WTC11 (cell line): ENCODE results near the gene TRRAP. TPM values are rescaled to one million over a fixed set of nuclear protein-coding genes. Genes with fewer than 3 reads are reported as not detected.
"Not testable (repeated sequence)": the region's sequence is repeated elsewhere in the genome, so short reads cannot be mapped to it uniquely, and the experiment has no call there.

Experiments used
- ATAC-seq: fragments of 200-7000 bp; cut with Tn5 transposase; 2 replicates; pipeline ENCODE4 v1.10.0; 2021; ENCODE audit warnings: mild to moderate bottlenecking, moderate library complexity
- CTCF ChIA-PET: fragments of 300-600 bp; sonication (Branson Sonifier 250); formaldehyde crosslinking; loops from one replicate; lab custom pipeline; 2021; ENCODE audit warnings: antibody characterized with exemption; lab: Charles Lee
- POLR2A ChIA-PET: fragments of 350-600 bp; sonication (Branson Sonifier 250); formaldehyde crosslinking; loops from one replicate; lab custom pipeline; 2021; ENCODE audit warnings: antibody characterized with exemption; lab: Charles Lee
- DNase-seq: peaks from one replicate; pipeline ENCODE4 v3.0.0; 2021; ENCODE audit warnings: low spot score
- H3K27ac Mint-ChIP-seq: 2 replicates; pipeline ENCODE4 v1.8.0; 2021; ENCODE audit warnings: mixed read lengths
- H3K27me3 Mint-ChIP-seq: 2 replicates; pipeline ENCODE4 v1.8.0; 2021; ENCODE audit warnings: low read depth, mild to moderate bottlenecking, moderate library complexity, mixed read lengths
- H3K36me3 Mint-ChIP-seq: 2 replicates; pipeline ENCODE4 v1.8.0; 2021; ENCODE audit warnings: mixed read lengths
- H3K4me1 Mint-ChIP-seq: 2 replicates; pipeline ENCODE4 v1.8.0; 2022; ENCODE audit warnings: mixed read lengths
- H3K4me3 Mint-ChIP-seq: 2 replicates; pipeline ENCODE4 v1.8.0; 2021; ENCODE audit warnings: mild to moderate bottlenecking, moderate library complexity, mixed read lengths
- H3K9me3 Mint-ChIP-seq: 2 replicates; pipeline ENCODE4 v1.8.0; 2021; ENCODE audit warnings: mixed read lengths
- ARID4B ChIP-seq: sonication (generic); formaldehyde crosslinking; IDR thresholded peaks from 2 replicates; pipeline ENCODE4 v1.8.0; 2023; ENCODE audit warnings: missing genetic modification reagents, mild to moderate bottlenecking, borderline replicate concordance
- ELF4 ChIP-seq: sonication (generic); formaldehyde crosslinking; IDR thresholded peaks from 2 replicates; pipeline ENCODE4 v1.8.1; 2022; ENCODE audit warnings: low read depth, mild to moderate bottlenecking, moderate library complexity, missing genetic modification reagents
- HMGA2 ChIP-seq: fragments of 250-450 bp; sonication (Bioruptor Pico); IDR thresholded peaks from 2 replicates; pipeline ENCODE4 v1.4.0; 2021; ENCODE audit warnings: mild to moderate bottlenecking, moderate library complexity
- IRF2 ChIP-seq: sonication (generic); formaldehyde crosslinking; IDR thresholded peaks from 2 replicates; pipeline ENCODE4 v1.8.0; 2022; ENCODE audit warnings: low read depth, missing genetic modification reagents, borderline replicate concordance
- RELA ChIP-seq: sonication (generic); formaldehyde crosslinking; IDR thresholded peaks from 2 replicates; pipeline ENCODE4 v1.8.1; 2022; ENCODE audit warnings: missing genetic modification reagents, mild to moderate bottlenecking, borderline replicate concordance
- RORB ChIP-seq: fragments of 250-450 bp; sonication (Bioruptor Pico); IDR thresholded peaks from 2 replicates; pipeline ENCODE4 v1.9.0; 2021; ENCODE audit warnings: mild to moderate bottlenecking
- SMAD3 ChIP-seq: sonication (generic); formaldehyde crosslinking; IDR thresholded peaks from 2 replicates; pipeline ENCODE4 v1.8.0; 2022; ENCODE audit warnings: missing genetic modification reagents, mild to moderate bottlenecking, borderline replicate concordance
- SMAD4 ChIP-seq: sonication (generic); formaldehyde crosslinking; IDR thresholded peaks from 2 replicates; pipeline ENCODE4 v1.8.0; 2022; ENCODE audit warnings: mild to moderate bottlenecking, missing genetic modification reagents
- SOX15 ChIP-seq: fragments of 250-450 bp; sonication (Bioruptor Pico); IDR thresholded peaks from 2 replicates; pipeline ENCODE4 v1.9.0; 2021; ENCODE audit warnings: mild to moderate bottlenecking
- SP1 ChIP-seq: sonication (generic); formaldehyde crosslinking; conservative IDR thresholded peaks from 2 replicates; pipeline ENCODE4 v1.8.1; 2022; ENCODE audit warnings: missing genetic modification reagents
- USF1 ChIP-seq: sonication (generic); formaldehyde crosslinking; IDR thresholded peaks from 2 replicates; pipeline ENCODE4 v1.8.0; 2022; ENCODE audit warnings: mild to moderate bottlenecking, missing genetic modification reagents
- ZBTB21 ChIP-seq: sonication (generic); formaldehyde crosslinking; IDR thresholded peaks from 2 replicates; pipeline ENCODE4 v1.8.1; 2023; ENCODE audit warnings: mild to moderate bottlenecking, missing genetic modification reagents, borderline replicate concordance
- ZBTB43 ChIP-seq: sonication (generic); formaldehyde crosslinking; IDR thresholded peaks from 2 replicates; pipeline ENCODE4 v1.8.1; 2023; ENCODE audit warnings: mild to moderate bottlenecking, missing genetic modification reagents
- ZNF396 ChIP-seq: fragments of 250-450 bp; sonication (Bioruptor Pico); IDR thresholded peaks from 2 replicates; pipeline ENCODE4 v1.8.0; 2021; ENCODE audit warnings: mild to moderate bottlenecking, moderate library complexity, borderline replicate concordance
- ZNF423 ChIP-seq: fragments of 250-450 bp; sonication (Bioruptor Pico); IDR thresholded peaks from 2 replicates; pipeline ENCODE4 v2.1.2; 2022; ENCODE audit warnings: mild to moderate bottlenecking, moderate library complexity
- ZNF671 ChIP-seq: fragments of 250-450 bp; sonication (Bioruptor Pico); IDR thresholded peaks from 2 replicates; pipeline ENCODE4 v1.8.0; 2021; ENCODE audit warnings: mild to moderate bottlenecking
- total RNA-seq: library from RNA; stranded (reverse); gene quantifications from 3 replicates; pipeline ENCODE4 v1.2.3, GENCODE V29; 2021
- TF ChIP-seq, protein P1 (sequence below): sonication (generic); formaldehyde crosslinking; IDR thresholded peaks from 2 replicates; pipeline ENCODE4 v1.8.1; 2023; ENCODE audit warnings: mild to moderate bottlenecking, moderate library complexity, missing genetic modification reagents
- TF ChIP-seq, protein P2 (sequence below): sonication (generic); formaldehyde crosslinking; IDR thresholded peaks from 2 replicates; pipeline ENCODE4 v1.8.0; 2022; ENCODE audit warnings: mild to moderate bottlenecking, missing genetic modification reagents
- TF ChIP-seq, protein P3 (sequence below): fragments of 250-450 bp; sonication (Bioruptor Pico); conservative IDR thresholded peaks from 2 replicates; pipeline ENCODE4 v1.9.0; 2021; ENCODE audit warnings: mild to moderate bottlenecking

Gene TRRAP
- total RNA-seq, 1 experiment from 2014 or later = 46.5 TPM

GRCh38 chr7:98872328-98872924, 5.9 kb upstream of the TRRAP start:
- Mint-ChIP-seq H3K4me3 (no peak overlapping the region), H3K27ac (no peak overlapping the region), H3K27me3 (peaks cover 52% of the 10 kb centered on the region), H3K9me3 (no peaks in the 10 kb centered on the region), H3K4me1 (peaks cover 3% of the 10 kb centered on the region; the same call in 1 of the 2 replicates), H3K36me3 (no peaks in the 10 kb centered on the region)
- TF ChIP-seq ZNF423 (CRISPR knock-in tag) = no peak
- TF ChIP-seq, protein P1, sequence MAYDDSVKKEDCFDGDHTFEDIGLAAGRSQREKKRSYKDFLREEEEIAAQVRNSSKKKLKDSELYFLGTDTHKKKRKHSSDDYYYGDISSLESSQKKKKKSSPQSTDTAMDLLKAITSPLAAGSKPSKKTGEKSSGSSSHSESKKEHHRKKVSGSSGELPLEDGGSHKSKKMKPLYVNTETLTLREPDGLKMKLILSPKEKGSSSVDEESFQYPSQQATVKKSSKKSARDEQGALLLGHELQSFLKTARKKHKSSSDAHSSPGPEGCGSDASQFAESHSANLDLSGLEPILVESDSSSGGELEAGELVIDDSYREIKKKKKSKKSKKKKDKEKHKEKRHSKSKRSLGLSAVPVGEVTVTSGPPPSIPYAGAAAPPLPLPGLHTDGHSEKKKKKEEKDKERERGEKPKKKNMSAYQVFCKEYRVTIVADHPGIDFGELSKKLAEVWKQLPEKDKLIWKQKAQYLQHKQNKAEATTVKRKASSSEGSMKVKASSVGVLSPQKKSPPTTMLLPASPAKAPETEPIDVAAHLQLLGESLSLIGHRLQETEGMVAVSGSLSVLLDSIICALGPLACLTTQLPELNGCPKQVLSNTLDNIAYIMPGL (CRISPR knock-in tag) = no peak
- TF ChIP-seq SP1 (CRISPR knock-in tag) = no peak
- TF ChIP-seq ARID4B (CRISPR knock-in tag) = no peak
- TF ChIP-seq RORB (CRISPR knock-in tag) = no peak
- TF ChIP-seq ZBTB43 (CRISPR knock-in tag) = no peak
- TF ChIP-seq ZNF396 (CRISPR knock-in tag) = no peak
- TF ChIP-seq ZNF671 = no peak
- no peak for TF ChIP-seq USF1
- TF ChIP-seq ELF4 (CRISPR knock-in tag) = no peak
- no peak for TF ChIP-seq HMGA2 (CRISPR knock-in tag)
- no peak for TF ChIP-seq SMAD3 (CRISPR knock-in tag)
- no peak for TF ChIP-seq SOX15 (CRISPR knock-in tag)
- TF ChIP-seq RELA (CRISPR knock-in tag) = no peak
- no peak for TF ChIP-seq SMAD4 (CRISPR knock-in tag)
- TF ChIP-seq, protein P2, sequence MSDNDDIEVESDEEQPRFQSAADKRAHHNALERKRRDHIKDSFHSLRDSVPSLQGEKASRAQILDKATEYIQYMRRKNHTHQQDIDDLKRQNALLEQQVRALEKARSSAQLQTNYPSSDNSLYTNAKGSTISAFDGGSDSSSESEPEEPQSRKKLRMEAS (CRISPR knock-in tag) = no peak
- TF ChIP-seq, protein P3, sequence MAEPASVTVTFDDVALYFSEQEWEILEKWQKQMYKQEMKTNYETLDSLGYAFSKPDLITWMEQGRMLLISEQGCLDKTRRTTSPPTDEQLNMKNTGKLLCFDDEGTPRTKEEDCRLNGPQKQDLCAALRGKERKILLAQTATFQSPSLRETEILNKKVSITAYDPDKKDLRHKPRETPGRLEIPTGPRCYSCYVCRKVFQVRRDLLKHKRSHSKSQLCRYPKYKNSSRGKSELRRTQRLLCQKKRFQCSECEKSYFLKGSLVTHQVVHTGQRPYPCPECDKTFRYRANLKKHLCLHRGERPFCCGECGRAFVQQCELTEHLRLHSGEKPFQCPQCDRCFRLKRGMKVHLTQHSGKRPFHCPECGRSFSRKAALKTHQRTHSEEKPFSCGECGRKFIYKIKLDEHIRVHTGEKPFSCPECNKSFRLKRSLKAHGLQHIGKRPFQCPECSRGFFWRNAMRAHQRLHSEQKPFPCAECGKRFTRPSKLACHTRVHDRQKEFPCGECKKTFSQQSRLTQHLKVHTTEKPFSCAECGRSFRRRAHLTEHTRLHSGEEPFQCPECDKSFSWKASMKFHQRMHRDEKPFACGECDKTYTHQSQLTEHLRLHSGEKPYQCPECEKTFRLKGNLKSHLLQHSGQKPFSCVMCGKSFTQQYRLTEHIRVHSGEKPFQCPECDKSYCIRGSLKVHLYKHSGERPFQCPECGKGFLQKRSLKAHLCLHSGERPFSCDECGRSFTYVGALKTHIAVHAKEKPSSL = no peak
- TF ChIP-seq ZBTB21 (CRISPR knock-in tag) = no peak
- no peak for TF ChIP-seq IRF2 (CRISPR knock-in tag)
- CTCF ChIA-PET = interaction anchor here (0.6 to 3.5 kb wide), 3 partner anchors 41 to 1295 kb away, joined by 3 to 16 read pairs (median 5); no protein-coding TSS in a partner anchor
- ATAC-seq (no peak), DNase-seq (no peak)
- POLR2A ChIA-PET = interaction anchor here (0.6 kb wide), 1 partner anchor 63 kb away, joined by 4 read pairs; no protein-coding TSS in a partner anchor

GRCh38 chr7:98873610-98874009, 4.7 kb upstream of the TRRAP start:
- H3K27ac Mint-ChIP-seq, DNase-seq, H3K36me3 Mint-ChIP-seq, H3K4me3 Mint-ChIP-seq, H3K4me1 Mint-ChIP-seq, ATAC-seq, H3K9me3 Mint-ChIP-seq, POLR2A ChIA-PET: not testable (repeated sequence)
- H3K27me3 Mint-ChIP-seq = peaks cover 42% of the 10 kb centered on the region
- CTCF ChIA-PET = interaction anchor here (0.6 to 0.9 kb wide), 3 partner anchors 260 to 509 kb away, joined by 3 to 4 read pairs (median 4); no protein-coding TSS in a partner anchor
